ENCODE measurements around the gene GPR180. TPM values are rescaled to one million over a fixed set of nuclear protein-coding genes. Genes with fewer than 3 reads are reported as not detected.

GPR180 gene
- total and polyA plus RNA-seq, 4 donors = 1.7 to 7.0 (median 3.9) TPM

DNA sequence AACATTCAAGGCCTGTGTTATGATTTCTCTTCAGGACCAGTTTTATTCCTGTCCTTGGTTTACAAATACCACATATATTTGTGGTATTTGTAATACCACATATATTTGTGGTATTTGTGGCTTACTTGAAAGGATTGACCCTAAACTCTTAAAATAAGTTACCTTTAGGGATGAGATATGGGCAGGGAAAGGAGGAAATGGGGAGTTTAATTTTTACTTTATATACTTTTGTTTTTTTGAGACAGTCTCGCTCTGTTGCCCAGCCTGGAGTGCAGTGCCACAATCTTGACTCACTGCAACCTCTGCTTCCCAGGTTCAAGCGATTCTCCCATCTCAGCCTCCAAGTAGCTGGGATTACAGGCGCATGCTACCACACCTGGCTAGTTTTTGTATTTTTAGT lies 3.4 kb upstream of the GPR180 start:
- H3K27ac ChIP-seq (ENCODE audit: low read depth in 1 of 2, low read length in 1 of 2) = no peak overlapping the region
- H3K4me1 ChIP-seq (ENCODE audit: control insufficient read depth in 5 of 5, insufficient read depth in 5 of 5, low read length in 5 of 5) = peaks cover 0 to 27% (median 14%) of the 10 kb centered on the region in 5 donors
- TF ChIP-seq, protein P1, sequence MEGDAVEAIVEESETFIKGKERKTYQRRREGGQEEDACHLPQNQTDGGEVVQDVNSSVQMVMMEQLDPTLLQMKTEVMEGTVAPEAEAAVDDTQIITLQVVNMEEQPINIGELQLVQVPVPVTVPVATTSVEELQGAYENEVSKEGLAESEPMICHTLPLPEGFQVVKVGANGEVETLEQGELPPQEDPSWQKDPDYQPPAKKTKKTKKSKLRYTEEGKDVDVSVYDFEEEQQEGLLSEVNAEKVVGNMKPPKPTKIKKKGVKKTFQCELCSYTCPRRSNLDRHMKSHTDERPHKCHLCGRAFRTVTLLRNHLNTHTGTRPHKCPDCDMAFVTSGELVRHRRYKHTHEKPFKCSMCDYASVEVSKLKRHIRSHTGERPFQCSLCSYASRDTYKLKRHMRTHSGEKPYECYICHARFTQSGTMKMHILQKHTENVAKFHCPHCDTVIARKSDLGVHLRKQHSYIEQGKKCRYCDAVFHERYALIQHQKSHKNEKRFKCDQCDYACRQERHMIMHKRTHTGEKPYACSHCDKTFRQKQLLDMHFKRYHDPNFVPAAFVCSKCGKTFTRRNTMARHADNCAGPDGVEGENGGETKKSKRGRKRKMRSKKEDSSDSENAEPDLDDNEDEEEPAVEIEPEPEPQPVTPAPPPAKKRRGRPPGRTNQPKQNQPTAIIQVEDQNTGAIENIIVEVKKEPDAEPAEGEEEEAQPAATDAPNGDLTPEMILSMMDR (IDR thresholded peaks at IDR 0.05; ENCODE audit: control extremely low read depth, extremely low read depth) = no peak
- no peak overlapping the region for H3K4me3 ChIP-seq
- no peaks in the 10 kb centered on the region for H3K27me3 ChIP-seq (ENCODE audit: control insufficient read depth in 3 of 3, insufficient read depth in 3 of 3, low read length in 2 of 3)
- H3K9ac ChIP-seq (ENCODE audit: insufficient read depth in 1 of 2, low read length in 2 of 2) = no peak overlapping the region
- no peaks in the 10 kb centered on the region for H3K9me3 ChIP-seq (ENCODE audit: control insufficient read depth in 4 of 4, insufficient read depth in 3 of 4, low read length in 3 of 4)
- ATAC-seq (ENCODE audit: insufficient read depth, low FRiP score) (no peak), DNase-seq (no peak)
- WGBS, 2 donors = 97% methylated on average over 3 of the region's 3 CpGs
- H3K36me3 ChIP-seq (ENCODE audit: control insufficient read depth in 4 of 4, insufficient read depth in 4 of 4, low read length in 4 of 4) = peaks cover 0 to 3% (median 0%) of the 10 kb centered on the region in 4 donors

DNA sequence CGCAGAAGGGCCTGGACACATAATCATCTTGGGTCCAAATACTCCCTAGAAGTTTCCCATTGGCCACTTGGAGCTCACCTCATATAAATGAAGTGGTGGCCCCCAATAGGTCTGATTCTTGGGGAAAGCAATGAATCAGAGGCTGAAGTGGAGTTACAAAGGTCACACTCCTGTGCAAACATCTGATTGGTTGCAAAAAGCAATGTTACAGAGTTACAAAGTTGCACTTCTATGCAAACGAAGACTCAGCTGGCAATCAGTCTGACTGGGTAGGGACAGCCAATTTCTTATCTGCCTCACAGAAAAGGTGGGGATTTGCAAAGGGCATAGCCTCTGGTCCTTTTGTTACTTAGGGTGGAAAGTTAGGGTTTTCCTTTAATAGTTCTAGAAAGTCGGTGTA lies 1.8 kb upstream of the GPR180 start:
- ATAC-seq (ENCODE audit: insufficient read depth, low FRiP score) (no peak), DNase-seq (no peak)
- Histone ChIP-seq H3K27ac (ENCODE audit: low read depth in 1 of 2, low read length in 1 of 2) (no peak overlapping the region), H3K4me1 (ENCODE audit: control insufficient read depth in 5 of 5, insufficient read depth in 5 of 5, low read length in 5 of 5) (peaks cover 0 to 16% (median 11%) of the 10 kb centered on the region in 5 donors), H3K9me3 (ENCODE audit: control insufficient read depth in 4 of 4, insufficient read depth in 3 of 4, low read length in 3 of 4) (no peaks in the 10 kb centered on the region), H3K9ac (ENCODE audit: insufficient read depth in 1 of 2, low read length in 2 of 2) (no peak overlapping the region), H3K4me3 (no peak overlapping the region), H3K27me3 (ENCODE audit: control insufficient read depth in 3 of 3, insufficient read depth in 3 of 3, low read length in 2 of 3) (no peaks in the 10 kb centered on the region), H3K36me3 (ENCODE audit: control insufficient read depth in 4 of 4, insufficient read depth in 4 of 4, low read length in 4 of 4) (peaks cover 0 to 3% (median 0%) of the 10 kb centered on the region in 4 donors)
- TF ChIP-seq, protein P1 (IDR thresholded peaks at IDR 0.05; ENCODE audit: control extremely low read depth, extremely low read depth) = no peak
- 91 to 97% methylated on average over 3 of the region's 3 CpGs for WGBS, 2 donors

- H3K4me3 ChIP-seq = peak overlapping the region; percentile 100
- peak overlapping the region in 1 of 2 donors; percentile 83 for H3K27ac ChIP-seq (ENCODE audit: low read depth in 1 of 2, low read length in 1 of 2)
- WGBS, 2 donors = 60 to 71% methylated on average over 1 of the region's 1 CpG
- DNase-seq (no peak), ATAC-seq (ENCODE audit: insufficient read depth, low FRiP score) (no peak)
- no peaks in the 10 kb centered on the region for H3K9me3 ChIP-seq (ENCODE audit: control insufficient read depth in 4 of 4, insufficient read depth in 3 of 4, low read length in 3 of 4)
- TF ChIP-seq, protein P1 (IDR thresholded peaks at IDR 0.05; ENCODE audit: control extremely low read depth, extremely low read depth) = no peak
- H3K36me3 ChIP-seq (ENCODE audit: control insufficient read depth in 4 of 4, insufficient read depth in 4 of 4, low read length in 4 of 4) = peaks cover 0 to 6% (median 3%) of the 10 kb centered on the region in 4 donors
- H3K9ac ChIP-seq (ENCODE audit: insufficient read depth in 1 of 2, low read length in 2 of 2) = peak overlapping the region in 1 of 2 donors; percentile 57
- no peaks in the 10 kb centered on the region for H3K27me3 ChIP-seq (ENCODE audit: control insufficient read depth in 3 of 3, insufficient read depth in 3 of 3, low read length in 2 of 3)
- peaks cover 0 to 9% (median 4%) of the 10 kb centered on the region in 5 donors for H3K4me1 ChIP-seq (ENCODE audit: control insufficient read depth in 5 of 5, insufficient read depth in 5 of 5, low read length in 5 of 5)
These were observed 810 bp downstream of the GPR180 start for GRCh38 chr13:94602467-94602866.

DNA sequence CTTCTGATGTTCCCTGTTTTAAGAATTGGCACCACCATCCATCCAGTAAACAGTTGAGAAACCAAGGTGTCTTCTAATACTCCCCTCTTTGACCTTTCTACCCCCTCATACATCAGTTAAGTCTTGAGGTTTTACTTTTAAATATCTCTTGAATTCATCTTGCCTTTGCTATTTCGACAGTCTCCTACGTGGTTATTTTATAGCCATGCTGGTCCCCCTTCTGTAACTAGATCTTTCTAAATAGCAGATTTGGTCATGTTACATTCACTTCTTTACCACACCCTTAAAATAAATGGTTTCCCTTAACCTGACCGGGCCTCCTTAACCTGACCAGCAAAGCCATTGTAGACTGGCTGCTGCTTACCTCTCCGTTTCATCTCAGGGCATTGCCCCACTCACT lies 5.4 kb downstream of the GPR180 start:
- DNase-seq (no peak), ATAC-seq (ENCODE audit: insufficient read depth, low FRiP score) (no peak)
- no peak overlapping the region for H3K4me3 ChIP-seq
- no peaks in the 10 kb centered on the region for H3K9me3 ChIP-seq (ENCODE audit: control insufficient read depth in 4 of 4, insufficient read depth in 3 of 4, low read length in 3 of 4)
- WGBS, 2 donors = 88 to 90% methylated on average over 4 of the region's 4 CpGs
- TF ChIP-seq, protein P1 (IDR thresholded peaks at IDR 0.05; ENCODE audit: control extremely low read depth, extremely low read depth) = no peak
- peaks cover 0 to 19% (median 8%) of the 10 kb centered on the region in 4 donors for H3K36me3 ChIP-seq (ENCODE audit: control insufficient read depth in 4 of 4, insufficient read depth in 4 of 4, low read length in 4 of 4)
- H3K4me1 ChIP-seq (ENCODE audit: control insufficient read depth in 5 of 5, insufficient read depth in 5 of 5, low read length in 5 of 5) = peaks cover 0 to 9% (median 2%) of the 10 kb centered on the region in 5 donors
- H3K27ac ChIP-seq (ENCODE audit: low read depth in 1 of 2, low read length in 1 of 2) = no peak overlapping the region
- no peak overlapping the region for H3K9ac ChIP-seq (ENCODE audit: insufficient read depth in 1 of 2, low read length in 2 of 2)
- no peaks in the 10 kb centered on the region for H3K27me3 ChIP-seq (ENCODE audit: control insufficient read depth in 3 of 3, insufficient read depth in 3 of 3, low read length in 2 of 3)

Data from lung (tissue), 12 donors.